BJ (cell line): ENCODE data around the gene SLC13A3. TPM values are rescaled to one million over a fixed set of nuclear protein-coding genes. Genes with fewer than 3 reads are reported as not detected.

Experiments
- CTCF ChIA-PET: fragments of 350-600 bp; formaldehyde crosslinking; extraction: SDS; loops from one replicate; lab custom pipeline; 2021; ENCODE audit warnings: antibody characterized with exemption, inconsistent platforms; lab: Yijun Ruan, JAX
- POLR2A ChIA-PET: fragments of 300-600 bp; sonication (Branson Sonifier 250); formaldehyde crosslinking; extraction: SDS; loops from one replicate; lab custom pipeline; 2021; ENCODE audit warnings: antibody characterized with exemption; lab: Charles Lee
- DNase-seq: peaks from one replicate; pipeline ENCODE4 v3.0.0-alpha.2; 2011; ENCODE audit warnings: low read depth
- H3K27me3 ChIP-seq: 2 replicates; pipeline ENCODE4 v1.6.0; 2011; ENCODE audit warnings: low read length; ENCODE audit not compliant: control insufficient read depth, insufficient read depth
- H3K36me3 ChIP-seq: 2 replicates; pipeline ENCODE4 v1.5.1; 2011; ENCODE audit warnings: low read length; ENCODE audit not compliant: control insufficient read depth, insufficient read depth
- H3K4me3 ChIP-seq: 2 replicates; pipeline ENCODE4 v1.5.1; 2011; ENCODE audit warnings: low read depth, mild to moderate bottlenecking, control low read depth, low read length
- CTCF ChIP-seq: IDR thresholded peaks from 2 replicates; pipeline ENCODE4 v1.5.1; 2011; ENCODE audit warnings: low read depth, mild to moderate bottlenecking, control low read depth, inconsistent platforms, low read length, moderate library complexity; ENCODE audit not compliant: insufficient read depth
- polyA plus RNA-seq: library from polyadenylated mRNA; depleted of rRNA; stranded (reverse); fragments of >200 nt; gene quantifications from 2 replicates; pipeline ENCODE4 v1.2.3, GENCODE V29; 2011

The SLC13A3 gene
- polyA plus RNA-seq, 1 experiment = 3.5 TPM

GRCh38 chr20:46573788-46574584 lies 77.3 kb downstream of the SLC13A3 start:
- Histone ChIP-seq H3K27me3 (no peaks in the 10 kb centered on the region), H3K4me3 (no peak overlapping the region), H3K36me3 (no peaks in the 10 kb centered on the region)
- TF ChIP-seq CTCF = no peak
- no peak for DNase-seq
- ChIA-PET POLR2A (no interaction called here), CTCF (interaction anchor here (1.4 to 5.0 kb wide), 3 partner anchors 10 to 14 kb away, joined by 3 to 26 read pairs (median 3); no protein-coding TSS in a partner anchor)

- POLR2A ChIA-PET = no interaction called here
Observed at GRCh38 chr20:46573234-46573633, 78.0 kb downstream of the SLC13A3 start.

GRCh38 chr20:46572790-46573189 lies 78.5 kb downstream of the SLC13A3 start:
- no peak overlapping the region for H3K4me3 ChIP-seq
- CTCF ChIA-PET = interaction anchor here (1.4 to 5.0 kb wide), 2 partner anchors 11 to 15 kb away, joined by 3 to 26 read pairs; no protein-coding TSS in a partner anchor
- no peak for DNase-seq
- POLR2A ChIA-PET = no interaction called here
- TF ChIP-seq CTCF = no peak
- H3K27me3 ChIP-seq = no peaks in the 10 kb centered on the region
- H3K36me3 ChIP-seq = no peaks in the 10 kb centered on the region

More at GRCh38 chr20:46573234-46573633, 78.0 kb downstream of the SLC13A3 start:
- no peak for DNase-seq
- H3K4me3 ChIP-seq = no peak overlapping the region
- no peaks in the 10 kb centered on the region for H3K27me3 ChIP-seq
- CTCF ChIA-PET = interaction anchor here (1.4 to 5.0 kb wide), 2 partner anchors 12 to 15 kb away, joined by 3 to 26 read pairs; no protein-coding TSS in a partner anchor
- TF ChIP-seq CTCF = no peak
- H3K36me3 ChIP-seq = no peaks in the 10 kb centered on the region

GRCh38 chr20:46572153-46572552 lies 79.1 kb downstream of the SLC13A3 start:
- DNase-seq = no peak
- CTCF ChIA-PET = interaction anchor here (5.0 kb wide), 1 partner anchor 10 kb away, joined by 26 read pairs; no protein-coding TSS in a partner anchor
- Histone ChIP-seq H3K27me3 (no peaks in the 10 kb centered on the region), H3K4me3 (no peak overlapping the region), H3K36me3 (no peaks in the 10 kb centered on the region)
- POLR2A ChIA-PET = no interaction called here
- TF ChIP-seq CTCF = no peak

GRCh38 chr20:46571418-46571817 lies 79.8 kb downstream of the SLC13A3 start:
- no peak for TF ChIP-seq CTCF
- DNase-seq = no peak
- H3K4me3 ChIP-seq = no peak overlapping the region
- CTCF ChIA-PET = interaction anchor here (5.0 kb wide), 1 partner anchor 10 kb away, joined by 26 read pairs; no protein-coding TSS in a partner anchor
- POLR2A ChIA-PET = no interaction called here
- no peaks in the 10 kb centered on the region for H3K27me3 ChIP-seq
- no peaks in the 10 kb centered on the region for H3K36me3 ChIP-seq
